Trophoblast cell (in vitro differentiated cells and primary cell): ENCODE results near the gene THADA.

ENCODE experiments used
- DNase-seq, 2 donors: peaks; one replicate each; pipeline ENCODE4 v3.0.0-alpha.2; 2016
- H2AFZ ChIP-seq: 2 replicates; pipeline ENCODE4 v1.6.1; 2013; ENCODE audit warnings: low read length, moderate library complexity, mild to moderate bottlenecking; ENCODE audit not compliant: insufficient read depth, poor library complexity
- H2AK5ac ChIP-seq: 2 replicates; pipeline ENCODE4 v1.6.1; 2013; ENCODE audit warnings: mild to moderate bottlenecking, low read length
- H2BK120ac ChIP-seq: 2 replicates; pipeline ENCODE4 v1.6.1; 2013; ENCODE audit warnings: low read length, mild to moderate bottlenecking, moderate library complexity; ENCODE audit not compliant: insufficient read depth, poor library complexity
- H2BK12ac ChIP-seq: 2 replicates; pipeline ENCODE4 v1.6.1; 2013; ENCODE audit warnings: mild to moderate bottlenecking, low read length, moderate library complexity
- H2BK5ac ChIP-seq: 2 replicates; pipeline ENCODE4 v1.6.1; 2013; ENCODE audit warnings: low read length, low read depth, moderate library complexity, mild to moderate bottlenecking; ENCODE audit not compliant: poor library complexity
- H3K14ac ChIP-seq: 2 replicates; pipeline ENCODE4 v1.6.1; 2013; ENCODE audit warnings: mild to moderate bottlenecking, low read length
- H3K18ac ChIP-seq: 2 replicates; pipeline ENCODE4 v1.6.1; 2013; ENCODE audit warnings: mild to moderate bottlenecking, low read length
- H3K23ac ChIP-seq: 2 replicates; pipeline ENCODE4 v1.6.1; 2013; ENCODE audit warnings: low read length
- H3K27ac ChIP-seq: 2 replicates; pipeline ENCODE4 v1.5.1; 2013; ENCODE audit warnings: low read depth, mild to moderate bottlenecking, inconsistent platforms, low read length, moderate library complexity
- H3K27me3 ChIP-seq: 2 replicates; pipeline ENCODE4 v1.6.1; 2013; ENCODE audit warnings: inconsistent platforms, mild to moderate bottlenecking, low read length, moderate library complexity; ENCODE audit not compliant: insufficient read depth
- H3K36me3 ChIP-seq, 2 experiments: 1 replicate in 1 of 2; 2 replicates in 1 of 2; pipeline ENCODE4 v1.6.1; 2013; ENCODE audit warnings: low read length in 2 of 2, mild to moderate bottlenecking in 2 of 2, moderate library complexity in 1 of 2; ENCODE audit not compliant: insufficient read depth in 2 of 2, control insufficient read depth in 1 of 2
- H3K4ac ChIP-seq: 2 replicates; pipeline ENCODE4 v1.6.1; 2013; ENCODE audit warnings: low read depth, mild to moderate bottlenecking, low read length, moderate library complexity
- H3K4me1 ChIP-seq, 2 experiments: 1 replicate in 1 of 2; 2 replicates in 1 of 2; pipeline ENCODE4 v1.6.1; 2013; ENCODE audit warnings: low read length in 2 of 2, mild to moderate bottlenecking in 2 of 2, moderate library complexity in 1 of 2; ENCODE audit not compliant: insufficient read depth in 2 of 2, control insufficient read depth in 1 of 2
- H3K4me2 ChIP-seq: 2 replicates; pipeline ENCODE4 v1.6.1; 2013; ENCODE audit warnings: inconsistent platforms, mild to moderate bottlenecking, low read length, moderate library complexity
- H3K4me3 ChIP-seq: 2 replicates; pipeline ENCODE4 v1.5.1; 2013; ENCODE audit warnings: mild to moderate bottlenecking, low read depth, low read length, inconsistent platforms
- H3K79me1 ChIP-seq: one replicate; pipeline ENCODE4 v1.6.1; 2013; ENCODE audit warnings: low read length
- H3K79me2 ChIP-seq: 2 replicates; pipeline ENCODE4 v1.6.1; 2013; ENCODE audit warnings: low read length, mild to moderate bottlenecking; ENCODE audit not compliant: control insufficient read depth, insufficient read depth, poor library complexity
- H3K9ac ChIP-seq: 2 replicates; pipeline ENCODE4 v1.6.1; 2013; ENCODE audit warnings: mild to moderate bottlenecking, low read length
- H3K9me3 ChIP-seq: 2 replicates; pipeline ENCODE4 v1.6.1; 2013; ENCODE audit warnings: low read depth, mild to moderate bottlenecking, control low read depth, inconsistent platforms, low read length; ENCODE audit not compliant: insufficient read depth
- H4K12ac ChIP-seq: 2 replicates; pipeline ENCODE4 v1.6.1; 2013; ENCODE audit warnings: low read depth, mild to moderate bottlenecking, low read length, moderate library complexity
- H4K8ac ChIP-seq: 2 replicates; pipeline ENCODE4 v1.6.1; 2013; ENCODE audit warnings: low read depth, mild to moderate bottlenecking, low read length, moderate library complexity
- H4K91ac ChIP-seq: one replicate; pipeline ENCODE4 v1.6.1; 2013; ENCODE audit warnings: low read depth, mild to moderate bottlenecking, low read length, moderate library complexity
- WGBS: extraction: QIAGEN DNeasy Blood & Tissue Kit; methylation state at CpG from one replicate; pipeline ENCODE4 v1.1.7; 2013; ENCODE audit warnings: missing lambda C conversion rate; ENCODE audit not compliant: insufficient read length, insufficient coverage; ENCODE audit errors: extremely low coverage; 5-methylcytosine and 5-hydroxymethylcytosine counted together

Gene THADA

DNA sequence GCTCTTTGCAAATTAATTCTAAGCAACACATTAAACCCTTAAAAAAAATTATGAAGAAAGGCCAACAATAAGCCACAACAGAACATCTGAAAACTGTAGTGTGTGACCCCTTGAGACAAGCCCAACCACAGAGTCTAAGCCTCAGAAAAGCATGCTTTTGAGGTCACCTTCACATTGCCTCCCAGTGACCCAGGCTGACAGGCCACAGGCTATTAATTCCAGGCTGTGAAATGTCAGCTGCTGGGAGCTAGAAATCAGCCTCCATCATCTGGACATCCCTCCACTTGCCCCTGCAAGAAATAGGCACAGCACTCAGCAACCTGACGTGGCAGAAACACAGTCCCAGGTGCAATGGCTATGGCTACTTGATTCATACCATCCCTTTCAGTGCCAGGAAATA is 190.0 kb downstream of the THADA start:
- Histone ChIP-seq H3K4ac (no peak overlapping the region), H4K8ac (no peak overlapping the region), H3K79me1 (peaks cover 7% of the 10 kb centered on the region), H3K36me3 (no peaks in the 10 kb centered on the region), H3K4me3 (no peak overlapping the region), H2BK120ac (no peak overlapping the region), H4K12ac (no peak overlapping the region), H3K27ac (no peak overlapping the region), H3K79me2 (no peaks in the 10 kb centered on the region), H2AK5ac (no peak overlapping the region), H2BK12ac (no peak overlapping the region), H2BK5ac (no peak overlapping the region), H3K14ac (no peak overlapping the region), H4K91ac (no peak overlapping the region), H3K27me3 (no peaks in the 10 kb centered on the region), H3K18ac (no peak overlapping the region), H3K4me1 (peaks cover 3 to 6% of the 10 kb centered on the region in 2 experiments), H3K9ac (no peak overlapping the region), H3K4me2 (no peak overlapping the region), H3K23ac (no peak overlapping the region), H3K9me3 (no peaks in the 10 kb centered on the region), H2AFZ (no peak overlapping the region)
- no CpG with 5 or more reads among the region's 1 CpG for WGBS
- DNase-seq, result no peak

GRCh38 chr2:43402452-43402937 is 193.3 kb downstream of the THADA start:
- H3K9ac ChIP-seq, result no peak overlapping the region
- DNase-seq, result no peak
- peaks cover 6 to 10% of the 10 kb centered on the region in 2 experiments for H3K4me1 ChIP-seq
- peaks cover 7% of the 10 kb centered on the region for H3K79me1 ChIP-seq
- no peaks in the 10 kb centered on the region for H3K79me2 ChIP-seq
- no peak overlapping the region for H3K4me2 ChIP-seq
- no peaks in the 10 kb centered on the region for H3K36me3 ChIP-seq
- no peak overlapping the region for H3K27ac ChIP-seq
- no peak overlapping the region for H3K23ac ChIP-seq
- H2BK5ac ChIP-seq, result no peak overlapping the region
- H4K12ac ChIP-seq, result no peak overlapping the region
- H2BK120ac ChIP-seq, result no peak overlapping the region
- H3K27me3 ChIP-seq, result no peaks in the 10 kb centered on the region
- no CpG with 5 or more reads among the region's 4 CpGs for WGBS
- H2AK5ac ChIP-seq, result peak overlapping the region; percentile 71
- peak overlapping the region; percentile 16 for H4K91ac ChIP-seq
- H3K4ac ChIP-seq, result no peak overlapping the region
- H4K8ac ChIP-seq, result no peak overlapping the region
- no peak overlapping the region for H3K4me3 ChIP-seq
- no peak overlapping the region for H2AFZ ChIP-seq
- no peaks in the 10 kb centered on the region for H3K9me3 ChIP-seq
- no peak overlapping the region for H3K18ac ChIP-seq
- H3K14ac ChIP-seq, result peak overlapping the region; percentile 11
- H2BK12ac ChIP-seq, result peak overlapping the region; percentile 15

DNA sequence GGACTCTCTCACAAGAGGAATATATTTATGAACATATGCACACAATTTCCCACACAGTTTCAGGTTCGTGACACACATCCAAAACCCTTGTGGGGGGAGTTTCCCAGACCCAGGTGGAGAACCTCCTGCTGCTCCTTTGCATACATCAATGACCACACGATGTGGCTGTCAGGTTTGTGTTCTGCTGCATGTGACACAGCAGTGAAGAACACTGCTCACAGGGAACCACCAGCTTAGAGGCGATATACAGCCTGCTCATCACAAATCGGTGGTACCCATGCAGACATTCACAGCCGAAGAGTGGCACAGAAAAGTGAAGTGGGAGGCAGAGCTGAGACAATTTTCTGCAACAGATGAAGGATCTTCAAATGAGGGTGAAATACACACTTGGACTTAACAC is 193.8 kb downstream of the THADA start:
- DNase-seq, result no peak
- Histone ChIP-seq H3K27ac (no peak overlapping the region), H3K4me1 (peaks cover 6 to 12% of the 10 kb centered on the region in 2 experiments), H2BK5ac (no peak overlapping the region), H4K91ac (peak overlapping the region; percentile 4), H3K18ac (peak overlapping the region; percentile 49), H3K9me3 (no peaks in the 10 kb centered on the region), H2BK120ac (no peak overlapping the region), H3K79me1 (peaks cover 7% of the 10 kb centered on the region), H3K23ac (no peak overlapping the region), H4K8ac (no peak overlapping the region), H3K4me2 (no peak overlapping the region), H2AK5ac (no peak overlapping the region), H3K27me3 (no peaks in the 10 kb centered on the region), H3K14ac (no peak overlapping the region), H3K79me2 (no peaks in the 10 kb centered on the region), H2BK12ac (no peak overlapping the region), H3K9ac (no peak overlapping the region), H2AFZ (no peak overlapping the region), H3K36me3 (no peaks in the 10 kb centered on the region), H4K12ac (no peak overlapping the region), H3K4me3 (no peak overlapping the region), H3K4ac (no peak overlapping the region)
- WGBS, result no CpG with 5 or more reads among the region's 5 CpGs

- Histone ChIP-seq H3K23ac (no peak overlapping the region), H3K79me2 (no peaks in the 10 kb centered on the region), H3K9ac (no peak overlapping the region)
Observed at GRCh38 chr2:43400508-43400907, 195.3 kb downstream of the THADA start.

More at GRCh38 chr2:43400508-43400907, 195.3 kb downstream of the THADA start:
- H3K18ac ChIP-seq, result no peak overlapping the region
- no peak overlapping the region for H2BK120ac ChIP-seq
- H3K27me3 ChIP-seq, result no peaks in the 10 kb centered on the region
- no peak overlapping the region for H3K27ac ChIP-seq
- H3K14ac ChIP-seq, result no peak overlapping the region
- H4K91ac ChIP-seq, result no peak overlapping the region
- H2BK12ac ChIP-seq, result no peak overlapping the region
- no peak overlapping the region for H3K4me2 ChIP-seq
- H3K4me3 ChIP-seq, result no peak overlapping the region
- no peak overlapping the region for H2AFZ ChIP-seq
- no peaks in the 10 kb centered on the region for H3K36me3 ChIP-seq
- H3K4me1 ChIP-seq, result peaks cover 3 to 9% of the 10 kb centered on the region in 2 experiments
- H4K8ac ChIP-seq, result no peak overlapping the region
- DNase-seq, result no peak
- peaks cover 3% of the 10 kb centered on the region for H3K79me1 ChIP-seq
- no peak overlapping the region for H3K4ac ChIP-seq
- WGBS, result no CpG with 5 or more reads among the region's 3 CpGs
- no peaks in the 10 kb centered on the region for H3K9me3 ChIP-seq
- H2AK5ac ChIP-seq, result no peak overlapping the region
- H2BK5ac ChIP-seq, result no peak overlapping the region
- H4K12ac ChIP-seq, result no peak overlapping the region
